NCI-H1694 (cell line): ENCODE measurements around the gene MRPS11.
"Not testable (repeated sequence)": the region's sequence is repeated elsewhere in the genome, so short reads cannot be mapped to it uniquely, and the experiment has no call there.

Experiments used
- DNase-seq: peaks from one replicate; lab custom pipeline; 2025; lab: John Stamatoyannopoulos, UW

MRPS11 gene

GRCh38 chr15:88467073-88467934 is at the start of gene MRPS11, which contains the start of gene MRPL46:
Gene MRPS11, plus strand, starts transcription at chr15:88467708. Its CDS starts 10 bp downstream, at chr15:88467718.
Gene MRPL46, minus strand, starts transcription at chr15:88467388. Its CDS starts 11 bp downstream, at chr15:88467377.
- peak; percentile 64 for DNase-seq

GRCh38 chr15:88419830-88420229 is 47.7 kb upstream of the MRPS11 start:
- DNase-seq: no peak

GRCh38 chr15:88423331-88423730 is 44.2 kb upstream of the MRPS11 start:
- DNase-seq: no peak

GRCh38 chr15:88426304-88426703 is 41.2 kb upstream of the MRPS11 start:
- no peak for DNase-seq

- no peak for DNase-seq
These were observed 39.5 kb upstream of the MRPS11 start for GRCh38 chr15:88428053-88428452.

- DNase-seq: no peak
These were observed 38.5 kb upstream of the MRPS11 start for GRCh38 chr15:88428805-88429605.

GRCh38 chr15:88430051-88430450 is 37.5 kb upstream of the MRPS11 start:
- DNase-seq: no peak

GRCh38 chr15:88431441-88431840 is 36.1 kb upstream of the MRPS11 start:
- no peak for DNase-seq

- DNase-seq: no peak
These were observed 34.3 kb upstream of the MRPS11 start for GRCh38 chr15:88433046-88433685.

GRCh38 chr15:88434106-88434505 is 33.4 kb upstream of the MRPS11 start:
- DNase-seq: not testable (repeated sequence)

- DNase-seq: no peak
These were observed 29.3 kb upstream of the MRPS11 start for GRCh38 chr15:88438181-88438580.

GRCh38 chr15:88440021-88440420 is 27.5 kb upstream of the MRPS11 start:
- no peak for DNase-seq

GRCh38 chr15:88441076-88441730 is 26.3 kb upstream of the MRPS11 start:
- no peak for DNase-seq

GRCh38 chr15:88447206-88447605 is 20.3 kb upstream of the MRPS11 start:
- DNase-seq: no peak

GRCh38 chr15:88447741-88448140 is 19.8 kb upstream of the MRPS11 start:
- no peak for DNase-seq

- DNase-seq: no peak
These were observed 18.5 kb upstream of the MRPS11 start for GRCh38 chr15:88448991-88449461.

- no peak for DNase-seq
These were observed 17.9 kb upstream of the MRPS11 start for GRCh38 chr15:88449581-88449980.

GRCh38 chr15:88450125-88450798 is 17.2 kb upstream of the MRPS11 start:
- peak; percentile 68 for DNase-seq

GRCh38 chr15:88453651-88454050 is 13.9 kb upstream of the MRPS11 start:
- no peak for DNase-seq

- no peak for DNase-seq
These were observed 13.3 kb upstream of the MRPS11 start for GRCh38 chr15:88454236-88454635.
